ENCODE data around the gene EMX2. TPM values are rescaled to one million over a fixed set of nuclear protein-coding genes. Genes with fewer than 3 reads are reported as not detected.
A peak's percentile ranks its signal among the peaks of the same experiment; 100 is the strongest.

Gene EMX2
- total RNA-seq, 1 experiment from 2014 or later: not detected

DNA sequence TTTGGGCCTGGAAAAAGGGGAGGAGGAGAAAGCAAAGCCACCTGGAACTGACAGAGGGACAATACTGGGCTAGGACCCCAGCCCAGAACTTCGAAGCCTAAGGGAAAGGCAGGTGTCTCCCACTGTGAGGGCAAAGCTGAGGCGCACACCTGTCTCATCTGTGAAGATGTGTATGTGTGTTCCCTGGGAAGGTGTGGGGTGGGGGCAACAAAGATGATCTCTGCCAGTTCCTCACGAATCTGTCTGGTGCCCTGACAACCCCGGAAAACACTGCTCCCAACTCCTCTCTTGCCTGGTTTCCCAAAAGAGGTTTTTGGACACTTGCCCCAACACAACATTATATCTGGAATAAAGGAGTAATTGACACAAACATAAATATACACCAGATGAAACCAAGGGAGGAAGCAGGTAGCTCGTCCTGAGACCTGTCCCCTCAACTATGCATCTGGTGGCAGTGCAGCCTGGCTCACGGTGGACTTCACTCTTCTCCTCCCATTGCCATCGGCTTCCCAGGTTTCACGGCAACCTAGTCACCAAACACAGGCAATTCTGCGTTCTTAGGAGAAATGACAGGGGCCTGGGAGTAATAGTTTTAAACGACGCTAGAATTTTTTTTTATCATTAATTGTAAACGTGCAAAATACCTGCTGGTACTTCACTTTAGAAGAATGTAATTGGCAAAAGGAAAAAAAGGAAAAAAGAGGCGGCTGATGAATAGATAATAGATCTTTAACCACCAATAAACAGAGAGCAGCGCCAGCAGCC lies 1.7 kb upstream of the EMX2 start:
- CTCF ChIA-PET: no interaction called here

DNA sequence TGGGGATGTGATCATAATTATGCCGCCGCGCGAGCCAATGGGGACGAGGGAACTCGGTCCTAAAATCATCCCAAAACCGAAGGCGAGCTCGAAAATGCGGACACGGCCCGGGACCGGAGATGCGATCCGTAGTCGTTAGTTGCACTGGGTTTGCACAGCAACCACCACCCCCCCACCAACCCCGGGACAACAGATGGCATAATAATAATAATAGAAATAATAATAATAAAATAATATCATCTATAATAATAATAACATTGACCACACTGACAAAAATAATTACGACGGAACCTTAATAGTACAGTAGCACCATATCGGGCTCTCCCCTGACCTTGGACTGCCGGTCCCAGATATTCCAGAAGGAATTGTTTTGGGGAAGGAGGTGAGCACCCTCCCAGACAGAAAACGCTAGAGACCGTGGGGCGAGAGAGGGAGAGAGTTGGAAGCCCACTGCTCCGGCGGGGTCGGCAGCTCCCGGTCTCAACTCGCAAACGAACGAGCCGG lies 1.1 kb upstream of the EMX2 start:
- POLR2A ChIA-PET (ENCODE audit: low non-redundant PET): no interaction called here

More for the DNA sequence above, 1.7 kb upstream of the EMX2 start:
- Histone ChIP-seq H3K27ac (ENCODE audit: low read depth, low read length, poor library complexity, severe bottlenecking) (no peak overlapping the region), H3K9me3 (ENCODE audit: low read depth, low read length, poor library complexity, severe bottlenecking) (no peaks in the 10 kb centered on the region), H3K27me3 (replicated peaks; ENCODE audit: insufficient read depth, low read depth, low read length, poor library complexity) (peaks cover 100% of the 10 kb centered on the region), H3K36me3 (ENCODE audit: insufficient read depth, low read length, poor library complexity, severe bottlenecking) (no peaks in the 10 kb centered on the region), H3K4me1 (ENCODE audit: insufficient read depth, low read length, poor library complexity, severe bottlenecking) (peaks cover 11% of the 10 kb centered on the region), H3K4me3 (ENCODE audit: low read depth, low read length, poor library complexity, severe bottlenecking) (no peak overlapping the region)
- BruUV-seq (replicated peaks): no TSS peak
- peak; percentile 18 for TF ChIP-seq EZH2 (IDR thresholded peaks at IDR 0.05; ENCODE audit: borderline replicate concordance, low read depth, low read length, poor library complexity, severe bottlenecking)
- TF ChIP-seq, protein P1, sequence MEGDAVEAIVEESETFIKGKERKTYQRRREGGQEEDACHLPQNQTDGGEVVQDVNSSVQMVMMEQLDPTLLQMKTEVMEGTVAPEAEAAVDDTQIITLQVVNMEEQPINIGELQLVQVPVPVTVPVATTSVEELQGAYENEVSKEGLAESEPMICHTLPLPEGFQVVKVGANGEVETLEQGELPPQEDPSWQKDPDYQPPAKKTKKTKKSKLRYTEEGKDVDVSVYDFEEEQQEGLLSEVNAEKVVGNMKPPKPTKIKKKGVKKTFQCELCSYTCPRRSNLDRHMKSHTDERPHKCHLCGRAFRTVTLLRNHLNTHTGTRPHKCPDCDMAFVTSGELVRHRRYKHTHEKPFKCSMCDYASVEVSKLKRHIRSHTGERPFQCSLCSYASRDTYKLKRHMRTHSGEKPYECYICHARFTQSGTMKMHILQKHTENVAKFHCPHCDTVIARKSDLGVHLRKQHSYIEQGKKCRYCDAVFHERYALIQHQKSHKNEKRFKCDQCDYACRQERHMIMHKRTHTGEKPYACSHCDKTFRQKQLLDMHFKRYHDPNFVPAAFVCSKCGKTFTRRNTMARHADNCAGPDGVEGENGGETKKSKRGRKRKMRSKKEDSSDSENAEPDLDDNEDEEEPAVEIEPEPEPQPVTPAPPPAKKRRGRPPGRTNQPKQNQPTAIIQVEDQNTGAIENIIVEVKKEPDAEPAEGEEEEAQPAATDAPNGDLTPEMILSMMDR (conservative IDR thresholded peaks at IDR 0.05; ENCODE audit: low read depth, low read length): no peak
- no peak for DNase-seq (ENCODE audit: low spot score)
- POLR2A ChIA-PET (ENCODE audit: low non-redundant PET): no interaction called here
- intact Hi-C loops (cut with micrococcal nuclease; ENCODE audit: unreplicated experiment): loop anchor here (10.0 kb wide), 1 partner anchor 504 kb away; the partner anchor contains the start of gene RAB11FIP2

DNA sequence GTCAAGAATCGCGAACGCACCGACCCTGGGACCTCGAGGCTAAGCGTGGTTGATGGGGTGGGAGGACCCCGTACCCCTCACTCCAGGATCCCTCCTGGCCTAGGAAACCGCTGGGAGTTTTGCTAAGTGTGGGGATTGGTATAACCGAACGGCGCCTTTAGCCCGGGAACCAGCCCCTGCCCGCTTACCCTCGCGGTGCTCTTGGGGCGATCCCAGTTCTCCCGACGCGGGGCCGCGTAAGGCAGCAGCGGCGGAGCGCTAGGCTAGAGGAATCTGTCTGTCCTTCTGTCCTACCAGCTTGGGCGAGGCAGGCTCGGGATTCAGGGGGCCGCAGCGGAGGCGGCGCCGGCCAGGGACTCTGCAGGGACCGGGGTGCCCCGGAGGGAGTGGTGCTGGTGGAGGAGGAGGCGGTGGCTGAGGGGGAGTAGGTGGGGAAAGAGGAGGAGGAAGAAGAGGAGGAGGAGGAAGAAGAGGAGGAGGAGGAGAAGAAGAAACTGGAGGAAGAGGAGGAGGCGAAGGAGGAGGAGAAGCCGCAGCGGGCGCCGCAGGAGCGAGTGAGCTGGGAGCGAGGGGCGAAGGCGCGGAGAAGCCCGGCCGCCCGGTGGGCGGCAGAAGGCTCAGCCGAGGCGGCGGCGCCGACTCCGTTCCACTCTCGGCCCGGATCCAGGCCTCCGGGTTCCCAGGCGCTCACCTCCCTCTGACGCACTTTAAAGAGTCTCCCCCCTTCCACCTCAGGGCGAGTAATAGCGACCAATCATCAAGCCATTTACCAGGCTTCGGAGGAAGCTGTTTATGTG lies 439 bp upstream of the EMX2 start:
- ChIA-PET POLR2A (ENCODE audit: low non-redundant PET) (no interaction called here), CTCF (interaction anchor here (0.7 kb wide), 1 partner anchor 1565 kb away, joined by 4 read pairs; no protein-coding TSS in a partner anchor)
- H3K27me3 ChIP-seq (replicated peaks; ENCODE audit: insufficient read depth, low read depth, low read length, poor library complexity): peaks cover 100% of the 10 kb centered on the region
- no peaks in the 10 kb centered on the region for H3K9me3 ChIP-seq (ENCODE audit: low read depth, low read length, poor library complexity, severe bottlenecking)
- H3K4me1 ChIP-seq (ENCODE audit: insufficient read depth, low read length, poor library complexity, severe bottlenecking): peaks cover 11% of the 10 kb centered on the region
- H3K27ac ChIP-seq (ENCODE audit: low read depth, low read length, poor library complexity, severe bottlenecking): no peak overlapping the region
- intact Hi-C loops (cut with micrococcal nuclease; ENCODE audit: unreplicated experiment): loop anchor here (10.0 kb wide), 1 partner anchor 503 kb away; the partner anchor contains the start of gene RAB11FIP2
- H3K4me3 ChIP-seq (ENCODE audit: low read depth, low read length, poor library complexity, severe bottlenecking): peak overlapping the region; percentile 8
- no TSS peak for BruUV-seq (replicated peaks)
- DNase-seq (ENCODE audit: low spot score): peak; percentile 73
- TF ChIP-seq, protein P1 (conservative IDR thresholded peaks at IDR 0.05; ENCODE audit: low read depth, low read length): no peak
- peak; percentile 100 for TF ChIP-seq EZH2 (IDR thresholded peaks at IDR 0.05; ENCODE audit: borderline replicate concordance, low read depth, low read length, poor library complexity, severe bottlenecking)
- no peaks in the 10 kb centered on the region for H3K36me3 ChIP-seq (ENCODE audit: insufficient read depth, low read length, poor library complexity, severe bottlenecking)

More for the DNA sequence above, 1.1 kb upstream of the EMX2 start:
- CTCF ChIA-PET: no interaction called here
- H3K36me3 ChIP-seq (ENCODE audit: insufficient read depth, low read length, poor library complexity, severe bottlenecking): no peaks in the 10 kb centered on the region
- no peaks in the 10 kb centered on the region for H3K9me3 ChIP-seq (ENCODE audit: low read depth, low read length, poor library complexity, severe bottlenecking)
- no peak overlapping the region for H3K27ac ChIP-seq (ENCODE audit: low read depth, low read length, poor library complexity, severe bottlenecking)
- DNase-seq (ENCODE audit: low spot score): peak; percentile 40
- H3K27me3 ChIP-seq (replicated peaks; ENCODE audit: insufficient read depth, low read depth, low read length, poor library complexity): peaks cover 100% of the 10 kb centered on the region
- intact Hi-C loops (cut with micrococcal nuclease; ENCODE audit: unreplicated experiment): loop anchor here (10.0 kb wide), 1 partner anchor 503 kb away; the partner anchor contains the start of gene RAB11FIP2
- peak overlapping the region; percentile 8 for H3K4me3 ChIP-seq (ENCODE audit: low read depth, low read length, poor library complexity, severe bottlenecking)
- peaks cover 11% of the 10 kb centered on the region for H3K4me1 ChIP-seq (ENCODE audit: insufficient read depth, low read length, poor library complexity, severe bottlenecking)
- TF ChIP-seq, protein P1 (conservative IDR thresholded peaks at IDR 0.05; ENCODE audit: low read depth, low read length): no peak
- no peak for TF ChIP-seq EZH2 (IDR thresholded peaks at IDR 0.05; ENCODE audit: borderline replicate concordance, low read depth, low read length, poor library complexity, severe bottlenecking)
- no TSS peak for BruUV-seq (replicated peaks)
